Lower leg skin (tissue), 3 donors: Measurements from ENCODE around the gene SLC25A39.

Experiments used
- CTCF ChIP-seq, 3 donors: fragments of 450-650 bp; IDR thresholded peaks; one replicate each; pipeline ENCODE4 v1.5.1; 2016; ENCODE audit warnings: antibody characterized with exemption in 3 of 3, mild to moderate bottlenecking in 3 of 3, moderate library complexity in 2 of 3
- POLR2A ChIP-seq, 2 donors: fragments of 450-650 bp; IDR thresholded peaks; one replicate each; pipeline ENCODE4 v1.6.1; 2016 to 2017; ENCODE audit warnings: antibody characterized with exemption in 2 of 2, mild to moderate bottlenecking in 1 of 2, moderate library complexity in 1 of 2

DNA sequence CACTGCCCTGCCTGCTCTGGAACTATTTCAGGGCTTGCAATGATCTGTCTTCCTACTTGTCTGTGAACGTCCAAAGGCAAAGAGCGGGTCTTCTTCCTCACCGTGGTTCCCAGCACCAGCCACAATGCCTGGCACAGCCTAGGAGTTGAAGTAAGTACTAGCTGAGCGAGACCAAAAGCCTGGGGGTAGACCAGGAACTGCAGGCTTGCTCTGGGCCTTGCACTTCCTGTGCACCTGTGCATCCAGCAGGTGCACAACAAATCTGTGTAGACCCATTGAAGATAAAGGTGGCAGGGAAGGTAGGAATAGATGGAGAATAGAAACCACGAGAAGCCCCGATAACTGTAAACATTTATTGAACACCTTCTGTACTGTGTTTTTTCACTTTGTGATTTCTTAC is 34.4 kb upstream of the SLC25A39 start:
- no peak for TF ChIP-seq CTCF (IDR thresholded peaks at IDR 0.05)
- TF ChIP-seq POLR2A (IDR thresholded peaks at IDR 0.05), result no peak
